Measurements from ENCODE around the gene EGFLAM.

DNA sequence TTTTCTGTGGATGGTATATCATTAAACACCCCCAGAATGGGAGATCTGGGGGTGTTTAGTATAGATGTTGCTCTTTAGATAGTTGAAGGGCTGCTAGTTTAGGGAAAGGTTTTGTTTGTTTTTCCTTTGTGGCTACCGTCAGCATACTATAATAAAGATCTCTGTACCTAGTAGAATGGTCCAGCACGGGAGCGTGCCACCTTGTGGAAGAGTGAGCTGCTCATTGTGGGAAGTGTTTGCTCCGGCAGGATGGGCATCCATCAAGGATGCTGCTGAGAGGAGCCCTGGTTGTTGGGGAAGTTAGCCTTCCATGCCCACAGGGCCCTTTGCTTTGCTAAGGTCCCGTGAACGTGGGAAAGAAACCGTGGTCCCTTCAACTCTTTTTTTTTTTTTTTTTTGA is 185.0 kb downstream of the EGFLAM start:
- TF ChIP-seq POLR2AphosphoS5 (IDR thresholded peaks at IDR 0.05; ENCODE audit: borderline replicate concordance, low read depth, low read length) (no peak), EZH2 (IDR thresholded peaks at IDR 0.05) (no peak), FOXP2 (optimal IDR thresholded peaks at IDR 0.05; ENCODE audit: control extremely low read depth, extremely low read length, insufficient read depth) (no peak)

Measured in SK-N-MC (cell line).